Thyroid gland (tissue), 4 donors: ENCODE measurements around the gene NOX4. TPM values are rescaled to one million over a fixed set of nuclear protein-coding genes. Genes with fewer than 3 reads are reported as not detected.

ENCODE experiments used
- DNase-seq, 2 donors: peaks; one replicate each; pipeline ENCODE4 v3.0.0-alpha.2; 2019
- H3K27ac ChIP-seq, 3 donors: fragments of 200-600 bp; sonication (generic); 1 replicate in 2 of 3; 2 replicates in 1 of 3; pipeline ENCODE4 v1.5.1; 2016 to 2019; ENCODE audit warnings: mild to moderate bottlenecking in 1 of 3, moderate library complexity in 1 of 3
- H3K27me3 ChIP-seq: fragments of 200-600 bp; sonication (generic); one replicate; pipeline ENCODE4 v1.5.1; 2019
- H3K36me3 ChIP-seq, 2 donors: fragments of 200-600 bp; sonication (generic); one replicate each; pipeline ENCODE4 v1.5.1; 2016 to 2019
- H3K4me1 ChIP-seq, 2 donors: fragments of 200-600 bp; sonication (generic); one replicate each; pipeline ENCODE4 v1.5.1; 2017 to 2019
- H3K4me3 ChIP-seq, 3 donors: fragments of 200-600 bp; sonication (generic); replicated peaks in 1 of 3; 1 replicate in 2 of 3; 2 replicates in 1 of 3; pipeline ENCODE4 v1.5.1; 2016; ENCODE audit warnings: mild to moderate bottlenecking in 1 of 3
- H3K9me3 ChIP-seq: fragments of 200-600 bp; sonication (generic); one replicate; pipeline ENCODE4 v1.5.1; 2017
- POLR2A ChIP-seq, 2 donors: fragments of 450-650 bp; IDR thresholded peaks; one replicate each; pipeline ENCODE4 v1.6.1; 2017; ENCODE audit warnings: antibody characterized with exemption in 2 of 2, mild to moderate bottlenecking in 2 of 2, moderate library complexity in 1 of 2
- WGBS, 2 donors: methylation state at CpG; one replicate each; pipeline ENCODE4 v1.1.5; 2017; 5-methylcytosine and 5-hydroxymethylcytosine counted together
- intact Hi-C: fragments of 100-400 bp; cut with DNase I; formaldehyde crosslinking; loops from one replicate; pipeline ENCODE4 v1.15.1; 2023
- total RNA-seq, 4 donors: library from RNA; depleted of rRNA; stranded (reverse); fragments of >200 nt; gene quantifications; one replicate each; pipeline ENCODE4 v1.2.3, GENCODE V29; 2016
- TF ChIP-seq, protein P1 (sequence below), 6 experiments: fragments of 200-600 bp in 3 of 6; fragments of 450-650 bp in 3 of 6; sonication (generic) in 3 of 6; IDR thresholded peaks; one replicate each; pipeline ENCODE4 v1.5.1; 2016 to 2019; ENCODE audit warnings: antibody characterized with exemption in 6 of 6, mild to moderate bottlenecking in 2 of 6, inconsistent platforms in 1 of 6, moderate library complexity in 1 of 6

NOX4 gene
- total RNA-seq, 4 donors from 2014 or later: 2.3 to 35.9 (median 17.6) TPM

DNA sequence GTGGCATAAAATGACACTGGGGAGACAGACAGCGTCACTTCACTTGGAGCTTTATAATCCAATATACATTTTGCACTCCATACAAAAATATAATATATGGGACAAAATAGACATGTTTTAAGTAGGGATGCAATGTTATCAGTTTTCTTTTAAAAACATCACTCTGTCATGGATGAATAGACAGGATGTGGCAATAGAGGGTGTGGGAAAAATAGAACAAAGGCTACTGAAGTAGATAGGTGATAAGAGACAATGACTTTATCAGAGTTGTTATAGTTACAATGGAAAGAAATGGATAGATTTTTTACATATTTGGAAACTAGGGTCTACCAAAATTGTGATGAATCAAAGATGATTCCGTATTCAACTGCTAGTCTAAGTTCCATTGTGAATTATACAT is 13.1 kb upstream of the NOX4 start:
- no peaks in the 10 kb centered on the region for H3K36me3 ChIP-seq
- H3K27me3 ChIP-seq: no peaks in the 10 kb centered on the region
- intact Hi-C loops: no loop called here
- TF ChIP-seq, protein P1, sequence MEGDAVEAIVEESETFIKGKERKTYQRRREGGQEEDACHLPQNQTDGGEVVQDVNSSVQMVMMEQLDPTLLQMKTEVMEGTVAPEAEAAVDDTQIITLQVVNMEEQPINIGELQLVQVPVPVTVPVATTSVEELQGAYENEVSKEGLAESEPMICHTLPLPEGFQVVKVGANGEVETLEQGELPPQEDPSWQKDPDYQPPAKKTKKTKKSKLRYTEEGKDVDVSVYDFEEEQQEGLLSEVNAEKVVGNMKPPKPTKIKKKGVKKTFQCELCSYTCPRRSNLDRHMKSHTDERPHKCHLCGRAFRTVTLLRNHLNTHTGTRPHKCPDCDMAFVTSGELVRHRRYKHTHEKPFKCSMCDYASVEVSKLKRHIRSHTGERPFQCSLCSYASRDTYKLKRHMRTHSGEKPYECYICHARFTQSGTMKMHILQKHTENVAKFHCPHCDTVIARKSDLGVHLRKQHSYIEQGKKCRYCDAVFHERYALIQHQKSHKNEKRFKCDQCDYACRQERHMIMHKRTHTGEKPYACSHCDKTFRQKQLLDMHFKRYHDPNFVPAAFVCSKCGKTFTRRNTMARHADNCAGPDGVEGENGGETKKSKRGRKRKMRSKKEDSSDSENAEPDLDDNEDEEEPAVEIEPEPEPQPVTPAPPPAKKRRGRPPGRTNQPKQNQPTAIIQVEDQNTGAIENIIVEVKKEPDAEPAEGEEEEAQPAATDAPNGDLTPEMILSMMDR (IDR thresholded peaks at IDR 0.05): no peak
- no peak for TF ChIP-seq POLR2A (IDR thresholded peaks at IDR 0.05)
- no peak overlapping the region for H3K4me3 ChIP-seq
- 90 to 96% methylated on average over 2 of the region's 2 CpGs for WGBS, 2 donors
- H3K4me1 ChIP-seq: no peaks in the 10 kb centered on the region
- DNase-seq: no peak
- no peak overlapping the region for H3K27ac ChIP-seq
- no peaks in the 10 kb centered on the region for H3K9me3 ChIP-seq

DNA sequence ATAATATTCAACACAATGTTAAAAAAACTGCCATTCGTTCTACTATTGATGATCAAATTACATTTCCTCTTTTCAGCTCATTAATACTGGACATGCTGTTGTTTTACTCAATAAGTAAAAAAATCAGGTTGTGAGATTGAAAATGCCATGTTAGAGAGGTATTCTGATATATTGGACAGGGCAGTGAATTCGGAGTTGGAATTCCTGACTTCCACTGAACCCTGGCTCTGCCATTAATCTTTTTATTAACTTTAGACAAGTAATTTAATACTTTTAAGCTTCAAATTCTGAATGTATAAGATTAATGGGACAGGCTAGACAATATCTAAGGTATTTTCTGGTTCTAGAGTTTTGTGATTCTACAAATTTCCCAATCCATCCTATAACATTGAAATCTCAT is 12.2 kb upstream of the NOX4 start:
- DNase-seq: no peak
- Histone ChIP-seq H3K36me3 (no peaks in the 10 kb centered on the region), H3K9me3 (no peaks in the 10 kb centered on the region), H3K4me1 (no peaks in the 10 kb centered on the region), H3K27ac (no peak overlapping the region), H3K4me3 (no peak overlapping the region), H3K27me3 (no peaks in the 10 kb centered on the region)
- intact Hi-C loops: no loop called here
- TF ChIP-seq, protein P1 (IDR thresholded peaks at IDR 0.05): no peak
- TF ChIP-seq POLR2A (IDR thresholded peaks at IDR 0.05): no peak
- 80 to 83% methylated on average over 2 of the region's 2 CpGs for WGBS, 2 donors

- no peak overlapping the region for H3K4me3 ChIP-seq
- no peak overlapping the region for H3K27ac ChIP-seq
- no peaks in the 10 kb centered on the region for H3K9me3 ChIP-seq
- no peak for DNase-seq
- intact Hi-C loops: no loop called here
- H3K36me3 ChIP-seq: no peaks in the 10 kb centered on the region
- H3K27me3 ChIP-seq: no peaks in the 10 kb centered on the region
- H3K4me1 ChIP-seq: no peaks in the 10 kb centered on the region
- no peak for TF ChIP-seq POLR2A (IDR thresholded peaks at IDR 0.05)
- TF ChIP-seq, protein P1 (IDR thresholded peaks at IDR 0.05): no peak
- 93 to 94% methylated on average over 2 of the region's 2 CpGs for WGBS, 2 donors
Measured at GRCh38 chr11:89502301-89502700, 11.1 kb upstream of the NOX4 start.

DNA sequence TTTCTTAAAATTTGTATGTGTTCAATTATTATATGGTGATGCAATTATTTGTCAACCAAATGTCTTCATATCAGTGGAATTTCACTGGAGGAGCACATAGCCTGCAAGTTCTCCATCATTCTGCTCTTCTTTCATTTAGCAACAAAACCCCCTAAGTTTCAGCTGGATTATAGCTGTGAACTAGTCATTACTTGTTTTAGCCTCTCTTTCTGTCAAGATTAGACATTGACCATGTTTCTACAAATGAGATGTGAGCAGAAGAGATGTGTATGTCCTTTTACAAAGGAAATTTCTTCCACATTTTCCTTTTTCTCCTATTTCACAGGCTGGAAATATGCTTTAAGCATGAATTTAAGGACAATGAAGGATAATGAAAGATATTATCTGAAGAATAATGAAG is 9.2 kb upstream of the NOX4 start:
- H3K36me3 ChIP-seq: no peaks in the 10 kb centered on the region
- TF ChIP-seq, protein P1 (IDR thresholded peaks at IDR 0.05): no peak
- no peak for TF ChIP-seq POLR2A (IDR thresholded peaks at IDR 0.05)
- H3K4me3 ChIP-seq: no peak overlapping the region
- no peak overlapping the region for H3K27ac ChIP-seq
- H3K4me1 ChIP-seq: no peaks in the 10 kb centered on the region
- no peak for DNase-seq
- H3K27me3 ChIP-seq: no peaks in the 10 kb centered on the region
- intact Hi-C loops: no loop called here
- no peaks in the 10 kb centered on the region for H3K9me3 ChIP-seq

- TF ChIP-seq POLR2A (IDR thresholded peaks at IDR 0.05): no peak
- TF ChIP-seq, protein P1 (IDR thresholded peaks at IDR 0.05): no peak
- Histone ChIP-seq H3K4me1 (no peaks in the 10 kb centered on the region), H3K4me3 (no peak overlapping the region), H3K9me3 (no peaks in the 10 kb centered on the region), H3K27me3 (no peaks in the 10 kb centered on the region), H3K36me3 (no peaks in the 10 kb centered on the region), H3K27ac (no peak overlapping the region)
- intact Hi-C loops: no loop called here
- DNase-seq: no peak
- WGBS, 2 donors: 84 to 85% methylated on average over 5 of the region's 5 CpGs
Measured at GRCh38 chr11:89498845-89499448, 7.8 kb upstream of the NOX4 start.
